HepG2 (cell line): ENCODE data around the gene DNAJC7. TPM values are rescaled to one million over a fixed set of nuclear protein-coding genes. Genes with fewer than 3 reads are reported as not detected.
A peak's percentile ranks its signal among the peaks of the same experiment; 100 is the strongest.

ENCODE experiments used
- E2F5 ChIP-seq: sonication (generic); formaldehyde crosslinking; conservative IDR thresholded peaks from 2 replicates; pipeline ENCODE4 v1.4.0; 2020; ENCODE audit warnings: missing genetic modification reagents
- GABPB1 ChIP-seq: IDR thresholded peaks from 2 replicates; pipeline ENCODE4 v1.6.1; 2016; ENCODE audit warnings: mild to moderate bottlenecking, missing genetic modification reagents, moderate library complexity, missing compliant biosample characterization
- JDP2 ChIP-seq: sonication (generic); formaldehyde crosslinking; IDR thresholded peaks from 2 replicates; pipeline ENCODE4 v1.8.1; 2022; ENCODE audit warnings: missing genetic modification reagents, borderline replicate concordance
- KDM2A ChIP-seq: sonication (generic); formaldehyde crosslinking; IDR thresholded peaks from 2 replicates; pipeline ENCODE4 v1.4.0; 2020; ENCODE audit warnings: low read depth, missing genetic modification reagents, borderline replicate concordance
- MXD4 ChIP-seq: IDR thresholded peaks from 2 replicates; pipeline ENCODE4 v1.6.1; 2016; ENCODE audit warnings: mild to moderate bottlenecking, missing biosample characterization, missing genetic modification reagents
- NFKBIZ ChIP-seq: IDR thresholded peaks from 2 replicates; pipeline ENCODE4 v1.6.1; 2018; ENCODE audit warnings: missing genetic modification reagents, missing compliant biosample characterization
- PHF20 ChIP-seq: sonication (generic); formaldehyde crosslinking; IDR thresholded peaks from 2 replicates; pipeline ENCODE4 v1.5.0; 2020; ENCODE audit warnings: mild to moderate bottlenecking, missing genetic modification reagents
- PPARG ChIP-seq: conservative IDR thresholded peaks from 2 replicates; pipeline ENCODE4 v1.6.1; 2016; ENCODE audit warnings: missing biosample characterization, missing genetic modification reagents
- PTBP1 ChIP-seq: fragments of 200-400 bp; formaldehyde crosslinking; IDR thresholded peaks from 2 replicates; pipeline ENCODE4 v1.6.1; 2018; ENCODE audit warnings: low read length, low read depth; ENCODE audit not compliant: poor library complexity, severe bottlenecking
- RFXAP ChIP-seq: sonication (generic); formaldehyde crosslinking; IDR thresholded peaks from 2 replicates; pipeline ENCODE4 v1.4.0; 2020; ENCODE audit warnings: missing genetic modification reagents, borderline replicate concordance
- SP4 ChIP-seq: sonication (generic); formaldehyde crosslinking; IDR thresholded peaks from 2 replicates; pipeline ENCODE4 v1.8.1; 2023; ENCODE audit warnings: mild to moderate bottlenecking, missing genetic modification reagents
- STAG1 ChIP-seq: sonication (generic); formaldehyde crosslinking; IDR thresholded peaks from 2 replicates; pipeline ENCODE4 v1.4.0; 2020; ENCODE audit warnings: missing genetic modification reagents
- TFDP1 ChIP-seq: IDR thresholded peaks from 2 replicates; pipeline ENCODE4 v1.6.1; 2016; ENCODE audit warnings: missing compliant biosample characterization, missing genetic modification reagents, borderline replicate concordance
- THAP7 ChIP-seq: sonication (generic); formaldehyde crosslinking; IDR thresholded peaks from 2 replicates; pipeline ENCODE4 v1.8.1; 2023; ENCODE audit warnings: mild to moderate bottlenecking, missing genetic modification reagents
- ZBTB44 ChIP-seq: sonication (generic); formaldehyde crosslinking; IDR thresholded peaks from 2 replicates; pipeline ENCODE4 v1.4.0; 2020; ENCODE audit warnings: missing genetic modification reagents
- ZGPAT ChIP-seq: IDR thresholded peaks from 2 replicates; pipeline ENCODE4 v1.6.1; 2016; ENCODE audit warnings: mild to moderate bottlenecking
- ZNF552 ChIP-seq: sonication (generic); formaldehyde crosslinking; IDR thresholded peaks from 2 replicates; pipeline ENCODE4 v1.9.0; 2022; ENCODE audit warnings: missing genetic modification reagents, mild to moderate bottlenecking, borderline replicate concordance
- ZSCAN22 ChIP-seq: sonication (generic); formaldehyde crosslinking; IDR thresholded peaks from 2 replicates; pipeline ENCODE4 v1.4.0; 2020; ENCODE audit warnings: mild to moderate bottlenecking, missing genetic modification reagents
- ZSCAN31 ChIP-seq: sonication (generic); formaldehyde crosslinking; IDR thresholded peaks from 2 replicates; pipeline ENCODE4 v1.5.0; 2020; ENCODE audit warnings: low read depth, mild to moderate bottlenecking, missing genetic modification reagents
- ZXDC ChIP-seq: sonication (generic); formaldehyde crosslinking; IDR thresholded peaks from 2 replicates; pipeline ENCODE4 v1.5.0; 2020; ENCODE audit warnings: mild to moderate bottlenecking, missing genetic modification reagents
- polyA plus RNA-seq, 8 experiments: library from polyadenylated mRNA; depleted of rRNA in 3 of 8; stranded (reverse) in 7 of 8; unstranded in 1 of 8; fragments of >200 nt; fragmentation: Illumina TruSeq in 4 of 8; extraction: Trizol in 4 of 8; gene quantifications; 2 replicates each; pipeline versions ENCODE4 v1.2.1 to v1.2.3, GENCODE V29; 2011 to 2016; ENCODE audit warnings: low read depth in 4 of 8, missing spikeins in 1 of 8, mixed read lengths in 1 of 8; ENCODE audit not compliant: insufficient read depth in 1 of 8
- total RNA-seq, 5 experiments: library from RNA; depleted of rRNA; stranded (reverse); fragments of >200 nt; fragmentation: Illumina TruSeq; extraction: Trizol; gene quantifications; 2 replicates each; pipeline ENCODE4 v1.2.3, GENCODE V29; 2016; ENCODE audit warnings: low read depth in 1 of 5

DNAJC7 gene
- total and polyA plus RNA-seq, 2 of the 13 experiments (the other 11 are each of a cell fraction or from before 2014, with no cell fraction given) = 47.7 to 132 TPM

- no peak for TF ChIP-seq THAP7
- TF ChIP-seq KDM2A (CRISPR knock-in tag) = peak; percentile 67
- peak; percentile 65 for TF ChIP-seq STAG1
- no peak for TF ChIP-seq JDP2 (CRISPR knock-in tag)
- TF ChIP-seq ZSCAN31 = peak; percentile 73; the same call in 1 of the 2 replicates
- TF ChIP-seq ZNF552 (CRISPR knock-in tag) = 0 out of 2 replicates have a peak, but pooled peaks have one; percentile 28
- TF ChIP-seq ZBTB44 (CRISPR knock-in tag) = no peak
- no peak for TF ChIP-seq E2F5
- TF ChIP-seq PPARG = 0 out of 2 replicates have a peak, but pooled peaks have one; percentile 10
- 0 out of 2 replicates have a peak, but pooled peaks have one; percentile 11 for TF ChIP-seq NFKBIZ (CRISPR knock-in tag)
- no peak for TF ChIP-seq RFXAP (CRISPR knock-in tag)
- no peak for TF ChIP-seq ZSCAN22 (CRISPR knock-in tag)
- TF ChIP-seq TFDP1 (CRISPR knock-in tag) = peak; percentile 34; the same call in 1 of the 2 replicates
- TF ChIP-seq GABPB1 (CRISPR knock-in tag) = peak; percentile 78
- TF ChIP-seq SP4 (CRISPR knock-in tag) = peak; percentile 41; the same call in 1 of the 2 replicates
- TF ChIP-seq PTBP1 = no peak
- peak; percentile 49; the same call in 1 of the 2 replicates for TF ChIP-seq PHF20 (CRISPR knock-in tag)
- TF ChIP-seq ZGPAT (CRISPR knock-in tag) = peak; percentile 62; the same call in 1 of the 2 replicates
- no peak for TF ChIP-seq ZXDC (CRISPR knock-in tag)
- TF ChIP-seq MXD4 = peak; percentile 64
Measured at GRCh38 chr17:42050393-42051012, 33.3 kb upstream of the DNAJC7 start, which contains the start of gene C17orf113 (continued).
